ENCODE results near the gene NANOG. TPM values are rescaled to one million over a fixed set of nuclear protein-coding genes. Genes with fewer than 3 reads are reported as not detected.

The NANOG gene
- total RNA-seq, 1 experiment from 2014 or later = 0.62 TPM

GRCh38 chr12:7769999-7770398, 19.2 kb upstream of the NANOG start:
- Histone ChIP-seq H3K27ac (ENCODE audit: low read length) (no peak overlapping the region), H3K27me3 (ENCODE audit: control insufficient read depth, insufficient read depth, low read length) (no peaks in the 10 kb centered on the region), H3K9me3 (ENCODE audit: control insufficient read depth, insufficient read depth, low read depth, low read length) (no peaks in the 10 kb centered on the region), H3K4me3 (ENCODE audit: low read depth in 2 of 2, low read length in 2 of 2) (no peak overlapping the region), H3K36me3 (ENCODE audit: control insufficient read depth, insufficient read depth, low read length) (no peaks in the 10 kb centered on the region), H3K4me1 (ENCODE audit: control insufficient read depth, insufficient read depth, low read length) (no peaks in the 10 kb centered on the region)
- TF ChIP-seq REST (IDR thresholded peaks at IDR 0.05; ENCODE audit: insufficient read depth in 1 of 2, low read depth in 2 of 2, low read length in 1 of 2) (no peak), POLR2AphosphoS5 (IDR thresholded peaks at IDR 0.05; ENCODE audit: low read depth, low read length) (no peak), CTCF (IDR thresholded peaks at IDR 0.05) (no peak), TCF7L2 (IDR thresholded peaks at IDR 0.05; ENCODE audit: low read depth, low read length) (no peak), SIN3A (IDR thresholded peaks at IDR 0.05; ENCODE audit: borderline replicate concordance, insufficient read depth, low read depth, low read length) (no peak)
- no TSS peak for BruUV-seq (replicated peaks)
- intact Hi-C loops (cut with micrococcal nuclease; ENCODE audit: unreplicated experiment) (no loop called here), in situ Hi-C loops (cut with HindIII; ENCODE audit: low pct_unique_long_range_greater_than_20kb, low sequenced_read_pairs) (no loop called here)
- CTCF ChIA-PET = no interaction called here
- POLR2A ChIA-PET = no interaction called here
- ATAC-seq (no peak), DNase-seq (ENCODE audit: low read depth, low spot score) (no peak)

- POLR2A ChIA-PET = no interaction called here
- CTCF ChIA-PET = no interaction called here
- H3K9me3 ChIP-seq (ENCODE audit: control insufficient read depth, insufficient read depth, low read depth, low read length) = no peaks in the 10 kb centered on the region
- TF ChIP-seq SIN3A (IDR thresholded peaks at IDR 0.05; ENCODE audit: borderline replicate concordance, insufficient read depth, low read depth, low read length) (no peak), REST (IDR thresholded peaks at IDR 0.05; ENCODE audit: insufficient read depth in 1 of 2, low read depth in 2 of 2, low read length in 1 of 2) (no peak), TCF7L2 (IDR thresholded peaks at IDR 0.05; ENCODE audit: low read depth, low read length) (no peak), POLR2AphosphoS5 (IDR thresholded peaks at IDR 0.05; ENCODE audit: low read depth, low read length) (no peak), CTCF (IDR thresholded peaks at IDR 0.05) (no peak)
- H3K27me3 ChIP-seq (ENCODE audit: control insufficient read depth, insufficient read depth, low read length) = no peaks in the 10 kb centered on the region
- H3K4me3 ChIP-seq (ENCODE audit: low read depth in 2 of 2, low read length in 2 of 2) = no peak overlapping the region
- ATAC-seq (no peak), DNase-seq (ENCODE audit: low read depth, low spot score) (no peak)
- H3K36me3 ChIP-seq (ENCODE audit: control insufficient read depth, insufficient read depth, low read length) = no peaks in the 10 kb centered on the region
- intact Hi-C loops (cut with micrococcal nuclease; ENCODE audit: unreplicated experiment) (no loop called here), in situ Hi-C loops (cut with HindIII; ENCODE audit: low pct_unique_long_range_greater_than_20kb, low sequenced_read_pairs) (no loop called here)
- H3K27ac ChIP-seq (ENCODE audit: low read length) = no peak overlapping the region
- H3K4me1 ChIP-seq (ENCODE audit: control insufficient read depth, insufficient read depth, low read length) = no peaks in the 10 kb centered on the region
- BruUV-seq (replicated peaks) = no TSS peak
Observed at GRCh38 chr12:7781274-7781673, 7.9 kb upstream of the NANOG start.
